CD1c-positive myeloid dendritic cell (primary cell): ENCODE measurements around the gene AP5M1.
"Not testable (repeated sequence)": the region's sequence is repeated elsewhere in the genome, so short reads cannot be mapped to it uniquely, and the experiment has no call there.

Source experiments
- DNase-seq: peaks from one replicate; pipeline ENCODE4 v3.0.0-alpha.2; 2016; ENCODE audit errors: extremely low spot score

AP5M1 gene

GRCh38 chr14:57268161-57269069, at the start of gene AP5M1, which contains the start of gene EXOC5:
Gene AP5M1 (plus strand): TSS chr14:57268971. CDS start chr14:57269315, 344 bp downstream.
Gene EXOC5 (minus strand): TSS chr14:57268905. CDS start chr14:57268648, 257 bp downstream.
- DNase-seq = peak; percentile 98

DNA sequence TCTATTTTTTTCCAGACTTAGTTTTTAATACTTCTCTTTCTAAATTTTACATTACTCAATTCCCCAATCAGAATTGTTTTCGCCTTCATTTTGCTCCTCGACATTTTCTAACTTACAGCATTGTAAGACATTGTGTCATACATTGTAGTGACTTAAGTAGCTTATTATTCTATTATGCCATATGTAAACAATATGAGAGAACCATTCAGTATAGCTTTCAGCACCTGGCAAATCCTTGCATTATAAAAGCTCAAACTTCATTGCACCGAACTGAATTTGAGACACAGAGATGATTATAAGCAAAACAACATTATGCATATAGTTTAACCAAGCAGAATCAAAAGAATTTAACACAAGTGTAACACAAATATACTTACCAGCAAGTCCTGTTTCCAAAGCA, 46.8 kb upstream of the AP5M1 start:
- DNase-seq = no peak

DNA sequence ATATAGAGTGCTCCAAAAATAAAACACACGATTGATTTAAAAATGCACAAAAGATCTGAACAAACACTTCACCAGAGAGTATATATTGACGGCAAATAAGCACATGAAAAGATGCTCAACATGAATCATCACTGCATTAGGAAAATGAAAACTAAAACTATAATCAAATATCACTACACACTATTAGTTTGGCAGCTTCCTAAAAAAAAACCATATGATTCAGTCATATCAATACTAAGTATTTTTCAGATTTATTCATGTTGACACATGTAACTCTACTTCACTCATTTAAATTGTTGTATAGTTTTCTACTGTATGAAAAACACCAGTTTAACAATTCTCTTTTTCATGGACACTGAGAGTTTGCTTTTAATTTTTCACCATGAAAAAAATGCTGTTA, 41.7 kb upstream of the AP5M1 start:
- no peak for DNase-seq

- DNase-seq = not testable (repeated sequence)
These were observed 40.5 kb upstream of the AP5M1 start for GRCh38 chr14:57228320-57228719.

- DNase-seq = no peak
These were observed 36.8 kb upstream of the AP5M1 start for GRCh38 chr14:57232006-57232405.

GRCh38 chr14:57240115-57240514, 28.7 kb upstream of the AP5M1 start:
- not testable (repeated sequence) for DNase-seq

DNA sequence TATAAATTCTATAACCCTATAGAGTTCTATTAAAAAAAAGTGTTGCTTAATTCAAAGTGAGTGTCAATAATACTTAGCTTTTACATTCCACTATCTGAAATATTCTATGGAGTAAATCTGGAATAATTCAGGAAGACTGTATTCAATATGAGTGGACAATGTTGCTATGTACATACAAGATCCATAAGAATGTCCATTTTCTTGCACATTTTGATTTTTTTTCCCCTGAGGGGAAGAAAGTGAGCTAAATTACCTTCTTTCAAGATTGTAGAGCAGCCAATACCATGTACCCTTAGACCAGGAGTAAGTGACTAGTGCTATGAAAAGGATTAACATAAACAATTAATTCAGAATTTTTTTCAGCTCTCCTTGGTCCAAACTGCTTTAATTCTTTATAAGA, 25.5 kb upstream of the AP5M1 start:
- no peak for DNase-seq

DNA sequence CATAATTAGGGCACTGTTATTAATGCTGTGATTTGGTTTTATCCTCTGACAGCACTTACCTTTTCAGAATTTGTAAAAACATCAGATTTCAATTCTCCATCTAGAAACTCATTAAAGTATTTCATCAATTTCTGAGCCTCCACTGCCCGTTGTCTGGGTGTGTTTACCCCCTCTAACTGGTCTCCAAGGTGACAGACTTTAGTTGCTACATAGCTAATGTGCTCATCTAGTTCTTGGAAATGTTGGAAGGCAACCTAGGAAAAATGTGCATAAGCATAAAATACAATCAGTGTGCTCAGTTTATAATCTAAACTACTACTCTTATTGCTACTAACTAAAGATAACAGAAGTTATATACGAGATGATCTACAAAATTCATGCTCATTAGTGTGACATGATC, 24.7 kb upstream of the AP5M1 start:
- no peak for DNase-seq

GRCh38 chr14:57245941-57246340, 22.8 kb upstream of the AP5M1 start:
- DNase-seq = no peak

DNA sequence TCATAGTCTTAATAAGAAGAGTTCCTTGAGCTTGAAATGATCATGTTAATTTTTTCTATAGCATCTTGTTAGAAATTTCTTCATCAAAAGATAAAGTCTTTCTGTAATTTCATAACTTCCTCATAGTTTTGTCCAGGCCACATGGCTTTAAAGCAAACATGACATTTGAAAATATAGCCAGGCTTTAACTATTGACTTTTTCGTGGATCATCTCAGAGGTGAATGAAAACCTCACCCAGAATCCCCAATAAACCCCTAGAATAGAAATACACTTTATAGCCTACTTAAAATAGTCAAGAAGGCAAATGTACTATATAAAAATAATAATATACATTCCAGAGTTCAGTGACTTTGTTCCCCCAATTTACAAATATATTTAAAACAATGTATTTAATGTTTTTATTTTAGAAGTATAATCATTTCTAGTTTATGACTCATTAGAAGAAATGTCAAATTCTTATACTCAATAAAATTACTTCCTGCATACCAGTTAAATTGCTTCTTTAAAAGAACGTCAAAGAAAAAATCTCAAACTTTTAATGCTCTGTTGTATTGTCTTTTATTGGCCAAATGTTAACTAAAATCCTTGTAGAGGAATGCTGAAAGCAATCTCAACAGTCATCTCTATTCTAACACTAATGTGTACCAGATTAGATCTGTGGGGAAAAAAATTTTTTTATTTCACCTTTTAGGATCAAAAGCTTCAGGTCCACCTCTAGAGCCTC, 21.7 kb upstream of the AP5M1 start:
- DNase-seq = no peak

GRCh38 chr14:57254884-57255283, 13.9 kb upstream of the AP5M1 start:
- DNase-seq = no peak

GRCh38 chr14:57258221-57258620, 10.6 kb upstream of the AP5M1 start:
- DNase-seq = not testable (repeated sequence)

GRCh38 chr14:57259672-57260071, 9.1 kb upstream of the AP5M1 start:
- no peak for DNase-seq

DNA sequence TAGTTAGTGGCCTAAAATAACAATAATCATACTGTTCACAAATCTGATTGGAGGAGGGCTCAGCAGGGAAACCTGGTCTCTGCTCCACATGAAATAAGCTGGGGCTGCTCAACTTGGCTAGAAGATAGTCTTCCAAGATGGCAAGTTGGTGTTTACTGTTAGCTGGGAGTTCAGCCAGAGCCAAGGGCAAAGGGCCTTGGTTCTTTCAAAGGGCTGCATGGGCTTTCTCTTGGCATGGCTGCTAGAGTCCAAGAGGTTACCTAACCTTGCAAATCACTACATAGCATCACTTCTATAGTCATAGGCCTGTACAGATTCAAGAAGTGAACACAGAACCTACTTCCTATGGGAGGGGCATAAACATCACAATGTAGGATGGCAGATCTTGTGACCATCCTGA, 7.2 kb upstream of the AP5M1 start:
- DNase-seq = no peak

- DNase-seq = no peak
These were observed 6.7 kb upstream of the AP5M1 start for GRCh38 chr14:57262117-57262516.

DNA sequence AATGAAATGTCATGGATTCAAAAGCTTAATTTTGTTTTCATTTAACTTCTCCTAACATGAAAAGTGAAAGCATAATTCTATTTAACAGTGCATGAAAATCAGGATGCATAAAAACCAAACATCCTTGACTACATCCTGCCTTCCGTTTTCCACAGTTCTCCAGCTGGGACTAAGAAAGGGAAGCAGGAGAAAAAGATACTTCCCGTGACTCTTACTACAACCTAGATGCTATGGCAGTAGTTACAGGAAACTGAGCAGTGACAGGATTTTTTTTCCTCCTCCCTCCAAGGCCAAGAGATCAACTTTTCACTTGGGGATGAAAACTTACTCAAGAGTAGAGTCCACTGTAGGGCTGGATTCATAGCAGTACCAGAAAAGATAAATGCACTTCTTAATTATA, 2.7 kb upstream of the AP5M1 start:
- peak; percentile 11 for DNase-seq

DNA sequence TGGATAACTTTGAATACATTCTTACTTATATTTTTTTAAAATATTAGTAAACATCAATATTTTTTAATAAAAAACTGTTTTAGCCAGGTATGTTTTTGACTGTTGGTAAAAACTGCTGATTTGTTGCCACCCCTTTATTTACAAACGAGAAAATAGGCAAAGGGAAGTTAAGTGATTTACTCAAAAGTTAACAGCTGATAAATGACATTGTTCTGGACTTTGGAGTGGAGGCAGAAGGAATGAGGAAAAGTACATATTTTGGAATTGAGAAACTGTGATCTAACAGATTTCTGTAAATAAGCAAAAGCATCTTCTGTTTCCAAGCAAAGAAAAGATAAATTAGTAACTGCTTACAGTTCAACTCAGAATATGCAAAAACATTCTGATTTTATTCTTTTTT, 4.5 kb downstream of the AP5M1 start:
- no peak for DNase-seq

DNA sequence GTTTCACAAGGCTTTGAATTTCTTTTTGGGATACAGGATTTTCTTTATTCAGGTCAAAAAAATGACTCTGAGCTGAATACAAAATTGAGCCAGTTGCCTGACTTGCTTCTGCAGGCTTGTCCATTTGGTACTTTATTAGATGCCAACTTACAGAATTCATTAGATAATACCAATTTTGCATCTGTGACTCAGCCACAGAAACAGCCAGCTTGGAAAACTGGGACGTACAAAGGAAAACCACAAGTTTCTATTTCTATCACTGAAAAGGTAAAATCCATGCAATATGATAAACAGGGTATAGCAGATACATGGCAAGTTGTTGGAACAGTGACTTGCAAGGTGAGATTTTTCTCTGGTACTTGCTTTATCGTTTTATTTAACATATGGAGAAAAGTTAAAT, 5.8 kb downstream of the AP5M1 start:
- DNase-seq = no peak

GRCh38 chr14:57275023-57275664, 6.4 kb downstream of the AP5M1 start:
- DNase-seq = no peak

GRCh38 chr14:57277062-57277461, 8.3 kb downstream of the AP5M1 start:
- no peak for DNase-seq

- DNase-seq = no peak
These were observed 19.0 kb downstream of the AP5M1 start for GRCh38 chr14:57287745-57288144.

DNA sequence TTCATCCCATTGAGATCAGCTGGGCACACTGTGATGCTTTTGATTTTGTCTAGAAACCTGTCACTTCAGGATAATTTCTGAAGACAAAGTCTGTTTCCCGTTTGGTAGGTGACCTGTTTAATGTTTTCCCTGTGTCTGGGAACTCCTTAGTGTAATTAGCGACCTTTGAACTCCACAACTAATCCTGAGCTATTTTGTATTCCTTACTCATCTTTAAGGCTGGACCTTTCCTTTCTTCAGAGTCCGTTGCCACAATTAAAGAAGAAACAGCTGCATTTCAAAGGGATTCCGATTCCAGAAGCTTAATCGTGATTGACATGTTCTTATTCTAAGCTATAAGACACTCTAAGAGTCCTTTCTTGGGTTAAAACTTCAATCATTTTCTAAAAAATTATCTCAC, 22.0 kb downstream of the AP5M1 start:
- no peak for DNase-seq
